Stimulated activated CD8-positive, alpha-beta memory T cell treated with anti-CD3 and anti-CD28 coated beads, Interleukin-15, amount 100 ng/mL, for 24 hours (primary cell): Measurements from ENCODE around the gene PTPRQ.
"Not testable (repeated sequence)": the region's sequence is repeated elsewhere in the genome, so short reads cannot be mapped to it uniquely, and the experiment has no call there.

Experiments used
- DNase-seq: peaks from one replicate; pipeline ENCODE4 v3.0.0-alpha.2; 2020; ENCODE audit warnings: low read depth

The PTPRQ gene

GRCh38 chr12:80641936-80642335, 197.9 kb downstream of the PTPRQ start:
- DNase-seq = no peak

- no peak for DNase-seq
These were observed 199.9 kb downstream of the PTPRQ start for GRCh38 chr12:80643961-80644360.

GRCh38 chr12:80648881-80649280, 204.8 kb downstream of the PTPRQ start:
- DNase-seq = no peak

- no peak for DNase-seq
These were observed 211.7 kb downstream of the PTPRQ start for GRCh38 chr12:80655751-80656150.

GRCh38 chr12:80659512-80660063, 215.6 kb downstream of the PTPRQ start:
- no peak for DNase-seq

GRCh38 chr12:80662586-80662985, 218.6 kb downstream of the PTPRQ start:
- no peak for DNase-seq

- no peak for DNase-seq
These were observed 226.2 kb downstream of the PTPRQ start for GRCh38 chr12:80670214-80670613.

- not testable (repeated sequence) for DNase-seq
These were observed 232.1 kb downstream of the PTPRQ start for GRCh38 chr12:80676042-80676636.

- DNase-seq = no peak
These were observed 232.8 kb downstream of the PTPRQ start for GRCh38 chr12:80676856-80677255.

GRCh38 chr12:80677994-80678393, 234.0 kb downstream of the PTPRQ start:
- DNase-seq = no peak

- DNase-seq = no peak
These were observed 235.5 kb downstream of the PTPRQ start for GRCh38 chr12:80679346-80680131.

- DNase-seq = no peak
These were observed 237.3 kb downstream of the PTPRQ start for GRCh38 chr12:80681287-80681686.

GRCh38 chr12:80681786-80682185, 237.8 kb downstream of the PTPRQ start:
- DNase-seq = no peak

- no peak for DNase-seq
These were observed 240.1 kb downstream of the PTPRQ start for GRCh38 chr12:80684077-80684495.

GRCh38 chr12:80690090-80690489, 246.1 kb downstream of the PTPRQ start:
- no peak for DNase-seq

- no peak for DNase-seq
These were observed 246.5 kb downstream of the PTPRQ start for GRCh38 chr12:80690513-80690912.

GRCh38 chr12:80692114-80692513, 248.1 kb downstream of the PTPRQ start:
- DNase-seq = no peak

GRCh38 chr12:80697270-80697887, 253.3 kb downstream of the PTPRQ start:
- no peak for DNase-seq

- no peak for DNase-seq
These were observed 254.2 kb downstream of the PTPRQ start for GRCh38 chr12:80698256-80698655.

GRCh38 chr12:80698847-80699542, 255.0 kb downstream of the PTPRQ start:
- no peak for DNase-seq

- no peak for DNase-seq
These were observed 256.3 kb downstream of the PTPRQ start for GRCh38 chr12:80700327-80700726.

- no peak for DNase-seq
These were observed 257.4 kb downstream of the PTPRQ start for GRCh38 chr12:80701388-80701787.
